A673 (cell line): ENCODE measurements around the gene ZFP36L2. TPM values are rescaled to one million over a fixed set of nuclear protein-coding genes. Genes with fewer than 3 reads are reported as not detected.
"Not testable (repeated sequence)": the region's sequence is repeated elsewhere in the genome, so short reads cannot be mapped to it uniquely, and the experiment has no call there.

ENCODE experiments used
- BruUV-seq: library from RNA; stranded (reverse); fragments of 400-500 nt; replicated peaks from 2 replicates; lab custom pipeline; 2021; lab: Mats Ljungman, UMichigan
- CTCF ChIA-PET: fragments of 300-600 bp; sonication (Branson Sonifier 250); formaldehyde crosslinking; loops from one replicate; lab custom pipeline; 2022; ENCODE audit warnings: antibody characterized with exemption; lab: Charles Lee
- POLR2A ChIA-PET: fragments of 300-600 bp; sonication (Branson Sonifier 250); formaldehyde crosslinking; loops from one replicate; lab custom pipeline; 2022; ENCODE audit warnings: antibody characterized with exemption; ENCODE audit not compliant: low non-redundant PET; lab: Charles Lee
- DNase-seq: peaks from one replicate; pipeline ENCODE4 v3.0.0-alpha.2; 2015; ENCODE audit warnings: low spot score
- H3K27ac ChIP-seq: fragments of 200-600 bp; sonication (generic); 2 replicates; pipeline ENCODE4 v1.5.1; 2016; ENCODE audit warnings: mixed run types, low read depth, mild to moderate bottlenecking, mixed read lengths, antibody characterized with exemption, low read length; ENCODE audit not compliant: poor library complexity, severe bottlenecking
- H3K27me3 ChIP-seq: fragments of 200-600 bp; sonication (generic); replicated peaks from 2 replicates; pipeline ENCODE4 v1.6.1; 2017; ENCODE audit warnings: mixed run types, low read depth, mild to moderate bottlenecking, mixed read lengths, antibody characterized with exemption, low read length; ENCODE audit not compliant: insufficient read depth, poor library complexity
- H3K36me3 ChIP-seq: fragments of 200-600 bp; sonication (generic); 2 replicates; pipeline ENCODE4 v1.6.1; 2016; ENCODE audit warnings: mixed run types, mild to moderate bottlenecking, mixed read lengths, antibody characterized with exemption, low read length; ENCODE audit not compliant: insufficient read depth, poor library complexity, severe bottlenecking
- H3K4me1 ChIP-seq: fragments of 200-600 bp; sonication (generic); 2 replicates; pipeline ENCODE4 v1.6.1; 2017; ENCODE audit warnings: mixed run types, mild to moderate bottlenecking, mixed read lengths, antibody characterized with exemption, low read length; ENCODE audit not compliant: insufficient read depth, poor library complexity, severe bottlenecking
- H3K4me3 ChIP-seq: fragments of 200-600 bp; sonication (generic); 2 replicates; pipeline ENCODE4 v1.5.1; 2016; ENCODE audit warnings: low read depth, mixed run types, mild to moderate bottlenecking, mixed read lengths, low read length; ENCODE audit not compliant: poor library complexity, severe bottlenecking
- H3K9me3 ChIP-seq: fragments of 200-600 bp; sonication (generic); 2 replicates; pipeline ENCODE4 v1.6.1; 2016; ENCODE audit warnings: mixed run types, low read depth, mild to moderate bottlenecking, mixed read lengths, antibody characterized with exemption, low read length; ENCODE audit not compliant: poor library complexity, severe bottlenecking
- EZH2 ChIP-seq: fragments of 200-600 bp; sonication (generic); IDR thresholded peaks from 2 replicates; pipeline ENCODE4 v1.6.1; 2017; ENCODE audit warnings: borderline replicate concordance, low read depth, mild to moderate bottlenecking, mixed read lengths, antibody characterized with exemption, low read length; ENCODE audit not compliant: poor library complexity, severe bottlenecking
- intact Hi-C: fragments of 100-400 bp; cut with micrococcal nuclease; formaldehyde crosslinking; loops from one replicate; pipeline ENCODE4 v1.10.0; 2022; ENCODE audit not compliant: unreplicated experiment
- total RNA-seq: library from RNA; stranded (reverse); gene quantifications from 2 replicates; pipeline ENCODE4 v1.2.3, GENCODE V29; 2021
- TF ChIP-seq, protein P1 (sequence below): fragments of 300-800, 200-600 bp; sonication (generic); conservative IDR thresholded peaks from 2 replicates; pipeline ENCODE4 v1.5.1; 2017; ENCODE audit warnings: low read depth, mild to moderate bottlenecking, antibody characterized with exemption, low read length, moderate library complexity, mixed read lengths

The ZFP36L2 gene
- total RNA-seq, 1 experiment from 2014 or later: 23.4 TPM

DNA sequence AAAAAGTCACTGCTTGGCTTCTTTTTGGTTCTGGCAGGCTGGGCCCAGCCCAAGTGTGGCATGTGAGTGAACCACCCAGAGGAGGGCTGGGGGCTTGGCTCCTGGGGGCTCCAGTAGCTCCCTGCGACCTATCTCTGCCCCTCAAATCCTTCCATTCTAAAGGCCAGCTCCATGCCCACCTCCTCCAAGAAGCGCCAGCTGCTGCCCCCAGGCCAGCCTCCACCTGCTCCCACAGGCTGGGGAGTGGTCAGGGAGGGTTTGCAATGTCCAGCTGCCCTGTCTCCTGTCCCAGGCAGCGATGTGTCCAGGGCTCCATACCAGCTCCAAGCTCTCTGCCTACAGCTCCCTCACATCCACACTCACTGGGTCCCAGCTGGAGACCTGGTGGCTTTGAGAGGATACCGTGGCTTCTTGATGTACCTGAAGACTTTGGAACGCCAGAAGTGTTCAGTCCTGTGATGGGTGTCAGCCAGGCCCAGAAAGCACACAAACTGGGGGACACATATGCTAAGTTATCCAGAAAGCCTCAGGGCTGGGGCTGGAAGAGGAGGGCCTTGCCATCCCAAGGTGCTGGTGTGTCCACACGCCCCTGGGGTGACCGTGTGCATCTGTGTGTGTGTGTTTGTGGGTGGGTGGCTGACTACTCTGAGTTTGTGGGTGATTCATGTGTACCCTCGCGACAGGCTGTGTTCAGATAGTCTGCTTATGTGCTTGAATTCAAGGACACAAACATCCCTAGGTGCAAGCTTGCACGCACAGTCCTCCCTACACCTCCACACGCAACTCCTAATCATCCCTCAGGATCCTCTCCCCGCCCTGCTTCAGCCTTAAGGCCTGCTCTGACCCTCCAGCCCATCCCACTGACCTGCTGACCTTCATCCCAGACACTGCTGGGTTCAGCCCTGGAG lies 33.4 kb downstream of the ZFP36L2 start:
- no peaks in the 10 kb centered on the region for H3K9me3 ChIP-seq
- no peak for TF ChIP-seq EZH2
- TF ChIP-seq, protein P1, sequence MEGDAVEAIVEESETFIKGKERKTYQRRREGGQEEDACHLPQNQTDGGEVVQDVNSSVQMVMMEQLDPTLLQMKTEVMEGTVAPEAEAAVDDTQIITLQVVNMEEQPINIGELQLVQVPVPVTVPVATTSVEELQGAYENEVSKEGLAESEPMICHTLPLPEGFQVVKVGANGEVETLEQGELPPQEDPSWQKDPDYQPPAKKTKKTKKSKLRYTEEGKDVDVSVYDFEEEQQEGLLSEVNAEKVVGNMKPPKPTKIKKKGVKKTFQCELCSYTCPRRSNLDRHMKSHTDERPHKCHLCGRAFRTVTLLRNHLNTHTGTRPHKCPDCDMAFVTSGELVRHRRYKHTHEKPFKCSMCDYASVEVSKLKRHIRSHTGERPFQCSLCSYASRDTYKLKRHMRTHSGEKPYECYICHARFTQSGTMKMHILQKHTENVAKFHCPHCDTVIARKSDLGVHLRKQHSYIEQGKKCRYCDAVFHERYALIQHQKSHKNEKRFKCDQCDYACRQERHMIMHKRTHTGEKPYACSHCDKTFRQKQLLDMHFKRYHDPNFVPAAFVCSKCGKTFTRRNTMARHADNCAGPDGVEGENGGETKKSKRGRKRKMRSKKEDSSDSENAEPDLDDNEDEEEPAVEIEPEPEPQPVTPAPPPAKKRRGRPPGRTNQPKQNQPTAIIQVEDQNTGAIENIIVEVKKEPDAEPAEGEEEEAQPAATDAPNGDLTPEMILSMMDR: no peak
- no peak overlapping the region for H3K27ac ChIP-seq
- ChIA-PET POLR2A (no interaction called here), CTCF (no interaction called here)
- H3K36me3 ChIP-seq: no peaks in the 10 kb centered on the region
- H3K27me3 ChIP-seq: no peaks in the 10 kb centered on the region
- intact Hi-C loops: no loop called here
- no peak overlapping the region for H3K4me3 ChIP-seq
- DNase-seq: no peak
- BruUV-seq: no TSS peak
- H3K4me1 ChIP-seq: no peaks in the 10 kb centered on the region

DNA sequence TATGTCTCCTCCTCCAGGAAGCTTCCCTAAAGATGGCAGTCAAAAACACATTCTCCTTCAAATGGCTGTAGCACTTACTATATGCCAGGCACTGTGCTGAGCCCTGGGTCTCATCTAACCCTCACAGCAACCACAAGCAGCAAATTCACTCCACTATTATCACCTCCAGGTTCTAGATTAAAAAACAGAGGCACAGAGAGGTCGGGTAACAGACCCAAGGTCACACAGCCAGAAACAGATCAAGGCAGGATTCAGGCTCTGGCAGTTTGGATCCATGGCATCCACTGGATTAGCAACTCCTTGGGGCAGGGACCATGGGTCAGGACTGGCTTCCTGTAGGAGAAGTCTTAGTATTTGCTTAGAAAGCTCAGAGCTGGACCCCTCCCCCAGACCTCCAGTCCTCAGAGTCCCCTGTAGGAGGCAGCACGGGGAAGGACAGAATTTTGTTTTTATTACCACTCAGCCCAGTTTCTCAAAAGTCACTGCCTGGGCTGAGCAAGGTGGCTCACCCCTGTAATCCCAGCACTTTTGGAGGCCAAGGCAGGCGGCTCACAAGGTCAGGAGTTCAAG lies 34.4 kb downstream of the ZFP36L2 start:
- H3K4me1 ChIP-seq: no peaks in the 10 kb centered on the region
- no peak overlapping the region for H3K4me3 ChIP-seq
- no TSS peak for BruUV-seq
- no peak overlapping the region for H3K27ac ChIP-seq
- no peaks in the 10 kb centered on the region for H3K36me3 ChIP-seq
- peak; percentile 24 for DNase-seq
- intact Hi-C loops: no loop called here
- ChIA-PET CTCF (no interaction called here), POLR2A (no interaction called here)
- H3K9me3 ChIP-seq: no peaks in the 10 kb centered on the region
- no peaks in the 10 kb centered on the region for H3K27me3 ChIP-seq
- TF ChIP-seq, protein P1: peak; percentile 36; the same call in 1 of the 2 replicates
- no peak for TF ChIP-seq EZH2

DNA sequence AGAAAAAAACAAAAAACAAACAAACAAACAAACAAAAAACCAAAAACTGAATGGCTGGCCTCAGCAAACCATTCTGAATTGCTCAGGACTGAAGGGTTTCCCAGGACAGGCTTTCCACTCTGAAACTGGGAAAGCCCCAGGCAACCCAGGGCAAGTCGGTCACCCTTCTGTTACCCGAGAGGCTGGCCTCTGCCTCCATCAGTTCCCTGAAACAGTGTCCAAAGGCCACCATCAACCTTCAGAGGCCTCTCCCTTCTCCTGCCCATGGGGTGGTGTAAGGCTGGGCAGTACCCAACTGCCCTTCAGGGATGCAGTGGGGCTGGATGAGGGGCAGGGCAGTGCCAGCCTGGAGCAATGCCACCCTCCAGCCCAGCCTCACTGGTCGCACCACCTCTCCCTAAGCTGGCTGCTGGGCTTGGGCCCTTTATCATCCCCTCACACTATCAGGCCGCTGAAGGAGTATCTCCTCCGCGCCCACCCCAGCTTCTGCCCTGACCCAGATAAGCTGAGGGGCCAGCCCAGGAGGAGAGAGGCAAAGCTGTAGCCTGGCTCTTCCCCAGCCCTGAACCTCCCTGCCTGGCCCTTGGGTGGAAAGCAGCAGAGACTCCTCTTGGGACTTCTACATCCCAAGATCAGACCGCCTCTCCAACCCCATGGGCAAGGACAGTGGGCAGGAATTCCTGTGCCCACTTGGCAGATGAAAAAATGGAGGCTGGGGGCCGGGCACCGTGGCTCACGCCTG lies 35.9 kb downstream of the ZFP36L2 start:
- intact Hi-C loops: no loop called here
- H3K27ac ChIP-seq: no peak overlapping the region
- H3K4me1 ChIP-seq: no peaks in the 10 kb centered on the region
- CTCF ChIA-PET: interaction anchor here (0.6 kb wide), 1 partner anchor 39 kb away, joined by 5 read pairs; no protein-coding TSS in a partner anchor
- no peaks in the 10 kb centered on the region for H3K9me3 ChIP-seq
- TF ChIP-seq, protein P1: no peak
- no peak for TF ChIP-seq EZH2
- H3K4me3 ChIP-seq: no peak overlapping the region
- H3K27me3 ChIP-seq: no peaks in the 10 kb centered on the region
- H3K36me3 ChIP-seq: no peaks in the 10 kb centered on the region
- no peak for DNase-seq
- no TSS peak for BruUV-seq
- POLR2A ChIA-PET: no interaction called here

DNA sequence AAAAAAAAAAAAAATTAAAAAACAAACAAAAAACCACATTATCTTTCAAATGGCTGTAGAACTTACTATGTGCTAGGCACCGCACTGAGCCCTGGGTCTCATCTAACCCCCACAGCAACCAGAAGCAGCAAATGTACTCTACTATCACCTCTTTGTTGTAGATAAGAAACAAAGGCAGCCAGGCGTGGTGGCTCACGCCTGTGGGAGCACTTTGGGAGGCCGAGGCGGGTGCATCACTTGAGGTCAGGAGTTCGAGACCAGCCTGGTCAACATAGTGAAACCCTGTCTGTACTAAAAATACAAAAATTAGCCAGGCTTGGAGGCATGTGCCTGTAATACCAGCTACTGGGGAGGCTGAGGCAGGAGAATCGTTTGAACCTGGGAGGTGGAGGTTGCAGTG lies 36.5 kb downstream of the ZFP36L2 start:
- H3K9me3 ChIP-seq, H3K27me3 ChIP-seq, POLR2A ChIA-PET, CTCF ChIA-PET, BruUV-seq, intact Hi-C loops, H3K4me1 ChIP-seq, H3K4me3 ChIP-seq, H3K27ac ChIP-seq, DNase-seq, H3K36me3 ChIP-seq: not testable (repeated sequence)
